Astrocyte (in vitro differentiated cells and primary cell): Measurements from ENCODE around the gene ACTN4. TPM values are rescaled to one million over a fixed set of nuclear protein-coding genes. Genes with fewer than 3 reads are reported as not detected.

ENCODE experiments used
- DNase-seq: peaks from one replicate; pipeline ENCODE4 v3.0.0-alpha.2; 2010; ENCODE audit warnings: low read depth
- FAIRE-seq: peaks from 2 replicates; lab custom pipeline; 2011; peaks lifted over from hg19 to GRCh38; lab: Jason Lieb, UNC
- H2AFZ ChIP-seq: 2 replicates; pipeline ENCODE4 v1.6.0; 2012; ENCODE audit warnings: low read depth, low read length, inconsistent platforms
- H3K27ac ChIP-seq: 2 replicates; pipeline ENCODE4 v1.5.1; 2011; ENCODE audit warnings: low read depth, low read length, inconsistent platforms
- H3K27me3 ChIP-seq: 2 replicates; pipeline ENCODE4 v1.6.0; 2011; ENCODE audit warnings: low read length, inconsistent platforms; ENCODE audit not compliant: insufficient read depth
- H3K36me3 ChIP-seq: 2 replicates; pipeline ENCODE4 v1.5.1; 2011; ENCODE audit warnings: low read length, inconsistent platforms; ENCODE audit not compliant: insufficient read depth
- H3K4me1 ChIP-seq: 2 replicates; pipeline ENCODE4 v1.5.1; 2011; ENCODE audit warnings: low read length, inconsistent platforms; ENCODE audit not compliant: insufficient read depth
- H3K4me2 ChIP-seq: 2 replicates; pipeline ENCODE4 v1.6.0; 2012; ENCODE audit warnings: low read length, inconsistent platforms
- H3K4me3 ChIP-seq: 2 replicates; pipeline ENCODE4 v1.5.1; 2011; ENCODE audit warnings: low read depth, mild to moderate bottlenecking, low read length, inconsistent platforms; ENCODE audit not compliant: insufficient read depth
- H3K79me2 ChIP-seq: 2 replicates; pipeline ENCODE4 v1.6.0; 2012; ENCODE audit warnings: mild to moderate bottlenecking, low read length, inconsistent platforms; ENCODE audit not compliant: insufficient read depth
- H3K9ac ChIP-seq: 2 replicates; pipeline ENCODE4 v1.6.0; 2012; ENCODE audit warnings: mild to moderate bottlenecking, low read length, inconsistent platforms
- H3K9me3 ChIP-seq: 2 replicates; pipeline ENCODE4 v1.5.1; 2012; ENCODE audit warnings: low read depth, mild to moderate bottlenecking, low read length, inconsistent platforms; ENCODE audit not compliant: insufficient read depth
- H4K20me1 ChIP-seq: 2 replicates; pipeline ENCODE4 v1.6.0; 2012; ENCODE audit warnings: low read length, inconsistent platforms; ENCODE audit not compliant: insufficient read depth
- H3K27ac Mint-ChIP-seq: one replicate; pipeline ENCODE4 v1.8.0; 2021; ENCODE audit warnings: mild to moderate bottlenecking, mixed read lengths; ENCODE audit not compliant: unreplicated experiment
- H3K27me3 Mint-ChIP-seq: one replicate; pipeline ENCODE4 v1.8.0; 2021; ENCODE audit warnings: low read depth, mixed read lengths; ENCODE audit not compliant: unreplicated experiment
- H3K36me3 Mint-ChIP-seq: one replicate; pipeline ENCODE4 v1.8.0; 2021; ENCODE audit warnings: low read depth, mixed read lengths; ENCODE audit not compliant: unreplicated experiment
- H3K4me1 Mint-ChIP-seq: one replicate; pipeline ENCODE4 v1.8.0; 2021; ENCODE audit warnings: low read depth, mixed read lengths; ENCODE audit not compliant: unreplicated experiment
- H3K4me3 Mint-ChIP-seq: one replicate; pipeline ENCODE4 v1.8.0; 2021; ENCODE audit warnings: mild to moderate bottlenecking, moderate library complexity, mixed read lengths; ENCODE audit not compliant: unreplicated experiment
- H3K9me3 Mint-ChIP-seq: one replicate; pipeline ENCODE4 v1.8.0; 2021; ENCODE audit warnings: mild to moderate bottlenecking, mixed read lengths; ENCODE audit not compliant: unreplicated experiment
- EZH2 ChIP-seq: IDR thresholded peaks from 2 replicates; pipeline ENCODE4 v1.6.1; 2012; ENCODE audit warnings: mild to moderate bottlenecking, low read length, inconsistent platforms; ENCODE audit not compliant: insufficient read depth
- total RNA-seq: library from RNA; stranded (reverse); gene quantifications from 2 replicates; pipeline ENCODE4 v1.2.1, GENCODE V29; 2021
- TF ChIP-seq, protein P1 (sequence below): IDR thresholded peaks from 2 replicates; pipeline ENCODE4 v1.5.1; 2011; ENCODE audit warnings: low read depth, mild to moderate bottlenecking, inconsistent platforms, low read length, moderate library complexity; ENCODE audit not compliant: insufficient read depth

Gene ACTN4
- total RNA-seq, 1 donor from 2014 or later = 879 TPM

DNA sequence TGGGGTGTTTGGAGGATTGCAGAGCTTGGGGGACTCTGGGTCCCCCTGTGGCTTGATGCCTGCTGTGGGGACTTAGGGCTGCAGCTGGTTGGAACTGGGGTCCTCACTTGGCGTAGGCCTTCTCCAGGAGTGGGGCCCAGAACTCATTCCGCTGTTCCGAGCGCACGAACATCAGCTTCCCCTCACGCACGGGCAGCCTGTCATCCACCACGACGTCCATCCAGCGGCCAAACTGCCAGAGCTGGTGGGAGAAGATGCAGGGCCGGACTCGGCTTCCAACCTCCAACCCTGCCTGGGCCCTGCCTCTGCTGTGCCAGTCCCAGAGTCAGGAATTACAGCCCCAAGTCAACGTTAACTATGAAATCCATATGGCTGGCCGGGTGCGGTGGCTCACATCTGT is 94.2 kb downstream of the ACTN4 start:
- no peaks in the 10 kb centered on the region for H3K4me1 ChIP-seq
- no peaks in the 10 kb centered on the region for H3K36me3 ChIP-seq
- no peaks in the 10 kb centered on the region for H3K9me3 ChIP-seq
- DNase-seq (no peak), FAIRE-seq (no peak)
- no peaks in the 10 kb centered on the region for H4K20me1 ChIP-seq
- Mint-ChIP-seq H3K4me3 (no peak overlapping the region), H3K36me3 (no peaks in the 10 kb centered on the region), H3K27me3 (peaks cover 5% of the 10 kb centered on the region), H3K27ac (no peak overlapping the region), H3K9me3 (peaks cover 4% of the 10 kb centered on the region), H3K4me1 (no peaks in the 10 kb centered on the region)
- H2AFZ ChIP-seq = no peak overlapping the region
- no peak overlapping the region for H3K4me3 ChIP-seq
- H3K27me3 ChIP-seq = no peaks in the 10 kb centered on the region
- H3K27ac ChIP-seq = no peak overlapping the region
- TF ChIP-seq, protein P1, sequence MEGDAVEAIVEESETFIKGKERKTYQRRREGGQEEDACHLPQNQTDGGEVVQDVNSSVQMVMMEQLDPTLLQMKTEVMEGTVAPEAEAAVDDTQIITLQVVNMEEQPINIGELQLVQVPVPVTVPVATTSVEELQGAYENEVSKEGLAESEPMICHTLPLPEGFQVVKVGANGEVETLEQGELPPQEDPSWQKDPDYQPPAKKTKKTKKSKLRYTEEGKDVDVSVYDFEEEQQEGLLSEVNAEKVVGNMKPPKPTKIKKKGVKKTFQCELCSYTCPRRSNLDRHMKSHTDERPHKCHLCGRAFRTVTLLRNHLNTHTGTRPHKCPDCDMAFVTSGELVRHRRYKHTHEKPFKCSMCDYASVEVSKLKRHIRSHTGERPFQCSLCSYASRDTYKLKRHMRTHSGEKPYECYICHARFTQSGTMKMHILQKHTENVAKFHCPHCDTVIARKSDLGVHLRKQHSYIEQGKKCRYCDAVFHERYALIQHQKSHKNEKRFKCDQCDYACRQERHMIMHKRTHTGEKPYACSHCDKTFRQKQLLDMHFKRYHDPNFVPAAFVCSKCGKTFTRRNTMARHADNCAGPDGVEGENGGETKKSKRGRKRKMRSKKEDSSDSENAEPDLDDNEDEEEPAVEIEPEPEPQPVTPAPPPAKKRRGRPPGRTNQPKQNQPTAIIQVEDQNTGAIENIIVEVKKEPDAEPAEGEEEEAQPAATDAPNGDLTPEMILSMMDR = no peak
- no peak for TF ChIP-seq EZH2
- no peaks in the 10 kb centered on the region for H3K79me2 ChIP-seq
- H3K4me2 ChIP-seq = no peak overlapping the region
- no peak overlapping the region for H3K9ac ChIP-seq

DNA sequence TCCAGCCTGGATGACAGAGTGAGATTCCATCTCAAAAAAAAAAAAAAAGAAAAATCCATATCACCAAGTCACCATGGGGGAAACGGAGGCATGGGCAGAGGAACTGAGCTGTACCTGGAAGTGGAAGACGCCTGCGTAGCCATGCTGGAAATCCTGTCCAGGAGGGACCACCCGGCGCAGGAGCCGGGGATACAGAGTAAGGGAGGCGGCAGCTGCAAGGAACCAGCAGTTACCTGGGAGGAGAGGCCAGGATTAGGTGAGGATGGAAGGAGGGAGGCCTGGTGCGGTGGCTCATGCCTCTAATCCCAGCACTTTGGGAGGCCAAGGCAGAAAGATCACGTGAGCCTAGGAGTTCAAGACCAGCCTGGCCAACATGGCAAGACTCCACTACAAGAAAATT is 94.8 kb downstream of the ACTN4 start:
- H4K20me1 ChIP-seq = no peaks in the 10 kb centered on the region
- H3K9me3 ChIP-seq = no peaks in the 10 kb centered on the region
- H2AFZ ChIP-seq = no peak overlapping the region
- TF ChIP-seq, protein P1 = no peak
- TF ChIP-seq EZH2 = no peak
- Mint-ChIP-seq H3K36me3 (no peaks in the 10 kb centered on the region), H3K9me3 (peaks cover 4% of the 10 kb centered on the region), H3K4me3 (no peak overlapping the region), H3K4me1 (no peaks in the 10 kb centered on the region), H3K27me3 (peaks cover 5% of the 10 kb centered on the region), H3K27ac (no peak overlapping the region)
- H3K27me3 ChIP-seq = no peaks in the 10 kb centered on the region
- H3K9ac ChIP-seq = no peak overlapping the region
- DNase-seq (no peak), FAIRE-seq (no peak)
- no peaks in the 10 kb centered on the region for H3K79me2 ChIP-seq
- no peak overlapping the region for H3K4me3 ChIP-seq
- H3K4me1 ChIP-seq = no peaks in the 10 kb centered on the region
- no peak overlapping the region for H3K4me2 ChIP-seq
- H3K36me3 ChIP-seq = no peaks in the 10 kb centered on the region
- no peak overlapping the region for H3K27ac ChIP-seq

DNA sequence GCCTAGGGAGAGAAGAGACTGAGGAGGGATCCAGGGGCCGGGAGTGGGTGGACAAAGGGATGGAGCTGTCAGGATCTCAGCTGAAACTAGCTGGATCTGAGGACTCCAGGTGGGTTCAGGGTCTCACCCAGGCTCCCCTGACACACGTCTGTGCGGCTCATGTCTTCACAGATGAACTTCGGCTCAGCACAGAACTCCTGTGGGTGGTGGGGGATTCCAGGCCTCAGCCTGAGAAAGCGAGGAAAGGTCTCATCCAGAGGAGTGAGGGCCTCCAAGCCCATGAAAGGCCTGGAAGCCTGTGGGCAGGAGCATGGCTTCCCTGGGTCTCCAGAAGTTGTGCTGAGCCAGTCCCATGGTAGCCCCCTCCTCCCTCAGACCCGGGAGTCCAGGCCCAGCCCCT is 95.5 kb downstream of the ACTN4 start:
- Histone ChIP-seq H3K36me3 (no peaks in the 10 kb centered on the region), H3K4me2 (no peak overlapping the region), H2AFZ (no peak overlapping the region), H3K9ac (no peak overlapping the region), H3K79me2 (no peaks in the 10 kb centered on the region), H3K4me3 (no peak overlapping the region), H4K20me1 (no peaks in the 10 kb centered on the region), H3K27ac (no peak overlapping the region), H3K9me3 (no peaks in the 10 kb centered on the region), H3K27me3 (no peaks in the 10 kb centered on the region), H3K4me1 (no peaks in the 10 kb centered on the region)
- H3K4me1 Mint-ChIP-seq = no peaks in the 10 kb centered on the region
- no peak overlapping the region for H3K4me3 Mint-ChIP-seq
- no peaks in the 10 kb centered on the region for H3K36me3 Mint-ChIP-seq
- no peak for DNase-seq
- no peak for FAIRE-seq
- H3K27ac Mint-ChIP-seq = no peak overlapping the region
- peaks cover 1% of the 10 kb centered on the region for H3K9me3 Mint-ChIP-seq
- TF ChIP-seq, protein P1 = no peak
- TF ChIP-seq EZH2 = no peak
- peaks cover 2% of the 10 kb centered on the region for H3K27me3 Mint-ChIP-seq
